GM12873 (cell line): ENCODE results near the gene TBCC.

Source experiments
- CTCF ChIP-seq: IDR thresholded peaks from 2 replicates; pipeline ENCODE4 v1.5.1; 2012; ENCODE audit warnings: low read depth, mild to moderate bottlenecking, moderate library complexity, low read length, control low read depth; ENCODE audit not compliant: insufficient read depth; ENCODE audit errors: missing control alignments

TBCC gene

GRCh38 chr6:42742116-42742894 is 3.6 kb downstream of the TBCC start:
- TF ChIP-seq CTCF = no peak

- TF ChIP-seq CTCF = no peak
Measured at GRCh38 chr6:42740725-42741124, 5.2 kb downstream of the TBCC start.

GRCh38 chr6:42735976-42736375 is 9.9 kb downstream of the TBCC start:
- no peak for TF ChIP-seq CTCF

GRCh38 chr6:42729731-42730130 is 16.2 kb downstream of the TBCC start:
- TF ChIP-seq CTCF = no peak

GRCh38 chr6:42727627-42728026 is 18.3 kb downstream of the TBCC start:
- no peak for TF ChIP-seq CTCF

- no peak for TF ChIP-seq CTCF
Measured at GRCh38 chr6:42727087-42727611, 18.8 kb downstream of the TBCC start.

- peak; percentile 80 for TF ChIP-seq CTCF
Measured at GRCh38 chr6:42726485-42727086, 19.3 kb downstream of the TBCC start.
